Lower lobe of right lung (tissue), 2 donors: Measurements from ENCODE around the gene MAPKAP1. TPM values are rescaled to one million over a fixed set of nuclear protein-coding genes. Genes with fewer than 3 reads are reported as not detected.

Experiments used
- ATAC-seq, 2 donors: fragments of 200-7000 bp; cut with Tn5 transposase; one replicate each; pipeline ENCODE4 v1.9.1; 2020 to 2022; ENCODE audit warnings: mild to moderate bottlenecking in 2 of 2, moderate library complexity in 2 of 2
- DNase-seq: peaks from one replicate; pipeline ENCODE4 v3.0.0-alpha.2; 2020
- H3K27ac ChIP-seq: fragments of 200-600 bp; one replicate; pipeline ENCODE4 v1.8.0; 2022
- H3K27me3 ChIP-seq: fragments of 200-600 bp; one replicate; pipeline ENCODE4 v1.8.0; 2022; ENCODE audit warnings: low read depth
- H3K36me3 ChIP-seq: fragments of 200-600 bp; one replicate; pipeline ENCODE4 v1.8.0; 2022; ENCODE audit warnings: mild to moderate bottlenecking
- H3K4me1 ChIP-seq: fragments of 200-600 bp; one replicate; pipeline ENCODE4 v1.8.0; 2022
- H3K4me3 ChIP-seq: fragments of 200-600 bp; one replicate; pipeline ENCODE4 v1.8.0; 2022; ENCODE audit warnings: mild to moderate bottlenecking
- H3K9me3 ChIP-seq: fragments of 200-600 bp; one replicate; pipeline ENCODE4 v1.8.0; 2022
- CTCF ChIP-seq: fragments of 200-600 bp; IDR thresholded peaks from one replicate; pipeline ENCODE4 v1.8.0; 2022; ENCODE audit warnings: antibody characterized with exemption, mild to moderate bottlenecking
- intact Hi-C: fragments of 100-400 bp; cut with DNase I; formaldehyde crosslinking; loops from one replicate; pipeline ENCODE4 v1.11.0; 2022
- total RNA-seq: library from RNA; stranded (reverse); fragmentation: NEBNext Ultra II Directional; extraction: Animal tissue kit (Norgen Biotek cat#: 25700); gene quantifications from one replicate; pipeline ENCODE4 v1.2.1, GENCODE V29; 2021
- donor health status: DM: no; HTN: yes; CAD: no; lungs with severe emphysema.

The MAPKAP1 gene
- total RNA-seq, 1 donor from 2014 or later = 71.5 TPM

GRCh38 chr9:125559894-125560293 is 147.1 kb downstream of the MAPKAP1 start:
- no peaks in the 10 kb centered on the region for H3K27me3 ChIP-seq
- no peak for ATAC-seq
- intact Hi-C loops = no loop called here
- DNase-seq = no peak
- no peak overlapping the region for H3K27ac ChIP-seq
- H3K4me3 ChIP-seq = no peak overlapping the region
- H3K9me3 ChIP-seq = no peaks in the 10 kb centered on the region
- no peaks in the 10 kb centered on the region for H3K4me1 ChIP-seq
- H3K36me3 ChIP-seq = peaks cover 10% of the 10 kb centered on the region
- TF ChIP-seq CTCF = no peak

- DNase-seq (no peak), ATAC-seq (no peak)
Measured at GRCh38 chr9:125559194-125559593, 147.8 kb downstream of the MAPKAP1 start.

GRCh38 chr9:125558453-125559092 is 148.4 kb downstream of the MAPKAP1 start:
- peak; percentile 74 for TF ChIP-seq CTCF
- no peaks in the 10 kb centered on the region for H3K27me3 ChIP-seq
- DNase-seq (no peak), ATAC-seq (peak; percentile 85 to 87)
- no peaks in the 10 kb centered on the region for H3K4me1 ChIP-seq
- no peaks in the 10 kb centered on the region for H3K9me3 ChIP-seq
- no peak overlapping the region for H3K27ac ChIP-seq
- intact Hi-C loops = no loop called here
- no peak overlapping the region for H3K4me3 ChIP-seq
- H3K36me3 ChIP-seq = peaks cover 10% of the 10 kb centered on the region

More at GRCh38 chr9:125559194-125559593, 147.8 kb downstream of the MAPKAP1 start:
- intact Hi-C loops = no loop called here
- Histone ChIP-seq H3K9me3 (no peaks in the 10 kb centered on the region), H3K36me3 (peaks cover 10% of the 10 kb centered on the region), H3K4me3 (no peak overlapping the region), H3K4me1 (no peaks in the 10 kb centered on the region), H3K27me3 (no peaks in the 10 kb centered on the region), H3K27ac (no peak overlapping the region)
- no peak for TF ChIP-seq CTCF

GRCh38 chr9:125556046-125556721 is 150.8 kb downstream of the MAPKAP1 start:
- intact Hi-C loops = no loop called here
- Histone ChIP-seq H3K4me1 (no peaks in the 10 kb centered on the region), H3K27ac (no peak overlapping the region), H3K36me3 (peaks cover 10% of the 10 kb centered on the region), H3K4me3 (no peak overlapping the region), H3K27me3 (no peaks in the 10 kb centered on the region), H3K9me3 (no peaks in the 10 kb centered on the region)
- ATAC-seq (no peak), DNase-seq (no peak)
- no peak for TF ChIP-seq CTCF

GRCh38 chr9:125554726-125555125 is 152.3 kb downstream of the MAPKAP1 start:
- intact Hi-C loops = no loop called here
- no peaks in the 10 kb centered on the region for H3K9me3 ChIP-seq
- no peaks in the 10 kb centered on the region for H3K27me3 ChIP-seq
- H3K4me3 ChIP-seq = no peak overlapping the region
- no peak overlapping the region for H3K27ac ChIP-seq
- no peak for ATAC-seq
- no peak for DNase-seq
- peaks cover 12% of the 10 kb centered on the region for H3K4me1 ChIP-seq
- no peak for TF ChIP-seq CTCF
- peaks cover 10% of the 10 kb centered on the region for H3K36me3 ChIP-seq
